Measurements from ENCODE around the gene TMEM165. TPM values are rescaled to one million over a fixed set of nuclear protein-coding genes. Genes with fewer than 3 reads are reported as not detected.

The TMEM165 gene
- total and polyA plus RNA-seq, 9 of the 15 experiments (the other 6 are each of a cell fraction or from before 2014, with no cell fraction given), result 21.3 to 145 (median 96.8) TPM

DNA sequence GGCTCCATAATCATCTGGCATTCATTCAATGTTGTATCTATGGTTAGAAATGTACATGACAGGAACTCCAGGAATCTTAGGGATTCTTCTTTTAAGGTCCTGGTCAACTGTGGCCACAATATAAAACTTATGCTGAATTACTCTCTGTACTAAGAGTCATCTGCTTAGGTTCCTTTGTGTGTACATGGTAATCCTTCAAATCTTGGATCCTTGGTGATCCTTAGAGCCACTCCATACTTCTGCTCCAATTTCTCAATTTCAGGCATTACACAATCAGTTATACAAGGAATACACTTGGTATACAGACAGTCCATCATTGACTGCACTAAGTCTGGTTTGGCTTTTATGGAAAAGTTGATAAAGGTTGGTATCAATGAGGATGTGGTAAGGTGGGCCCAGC, 43.9 kb upstream of the TMEM165 start:
- intact Hi-C loops (cut with micrococcal nuclease), result no loop called here
- in situ Hi-C loops (cut with MboI), result loop anchor here (10.0 kb wide), 1 partner anchor 503 kb away; the partner anchor contains the start of gene EXOC1
- DNase-seq (ENCODE audit: extremely low read depth in 1 of 4, low spot score in 3 of 4) (no peak), FAIRE-seq (no peak), ATAC-seq (no peak)
- no TSS peak for BruUV-seq (replicated peaks)
- ChIA-PET CTCF (ENCODE audit: low intra/inter-chr PET ratio) (no interaction called here), POLR2A (no interaction called here)
- Histone ChIP-seq H3K4me3 (no peak overlapping the region), H3K4me1 (replicated peaks in 1 of 2; ENCODE audit: control insufficient read depth in 2 of 2, insufficient read depth in 2 of 2, low read length in 2 of 2) (peaks cover 2 to 19% of the 10 kb centered on the region in 2 experiments; a peak in 4 of 5 replicates), H3K79me2 (ENCODE audit: control insufficient read depth, insufficient read depth, low read length) (peaks cover 30% of the 10 kb centered on the region), H3K27ac (ENCODE audit: extremely low read depth, low read depth, low read length) (no peak overlapping the region), H4K20me1 (replicated peaks; ENCODE audit: control insufficient read depth, insufficient read depth, low read length) (no peaks in the 10 kb centered on the region), H3K27me3 (ENCODE audit: control insufficient read depth in 2 of 2, insufficient read depth in 2 of 2, low read length in 2 of 2) (no peaks in the 10 kb centered on the region), H3K36me3 (ENCODE audit: control insufficient read depth, insufficient read depth, low read length) (peaks cover 22% of the 10 kb centered on the region), H3K9me3 (replicated peaks; ENCODE audit: control insufficient read depth, insufficient read depth, low read depth, low read length) (no peaks in the 10 kb centered on the region; the same call in 1 of the 2 replicates), H2AFZ (ENCODE audit: low read depth, low read length) (no peak overlapping the region), H3K4me2 (ENCODE audit: insufficient read depth, low read length) (no peak overlapping the region), H3K9me1 (ENCODE audit: control insufficient read depth, insufficient read depth, low read length) (no peaks in the 10 kb centered on the region), H3K9ac (ENCODE audit: insufficient read depth in 1 of 2, low read depth in 2 of 2, low read length in 2 of 2) (no peak overlapping the region)
- no peak for TF ChIP-seq ZNF77 (CRISPR knock-in tag; IDR thresholded peaks at IDR 0.05)
- no peak for TF ChIP-seq SRSF7 (optimal IDR thresholded peaks at IDR 0.05; ENCODE audit: low read depth, low read length)
- TF ChIP-seq PTTG1 (tag; IDR thresholded peaks at IDR 0.05; ENCODE audit: low read depth), result no peak
- TF ChIP-seq EGR1 (conservative IDR thresholded peaks at IDR 0.05), result no peak
- no peak for TF ChIP-seq KDM1A (IDR thresholded peaks at IDR 0.05)
- TF ChIP-seq, protein P1, sequence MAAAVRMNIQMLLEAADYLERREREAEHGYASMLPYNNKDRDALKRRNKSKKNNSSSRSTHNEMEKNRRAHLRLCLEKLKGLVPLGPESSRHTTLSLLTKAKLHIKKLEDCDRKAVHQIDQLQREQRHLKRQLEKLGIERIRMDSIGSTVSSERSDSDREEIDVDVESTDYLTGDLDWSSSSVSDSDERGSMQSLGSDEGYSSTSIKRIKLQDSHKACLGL (CRISPR knock-in tag; IDR thresholded peaks at IDR 0.05; ENCODE audit: borderline replicate concordance, poor library complexity, severe bottlenecking), result no peak
- TF ChIP-seq CHCHD3 (CRISPR knock-in tag; IDR thresholded peaks at IDR 0.05), result no peak
- TF ChIP-seq ZNF23 (CRISPR knock-in tag; IDR thresholded peaks at IDR 0.05), result no peak
- TF ChIP-seq HMGN3 (IDR thresholded peaks at IDR 0.05; ENCODE audit: borderline replicate concordance, extremely low read depth, insufficient read length, low read depth, low read length), result no peak
- no peak for TF ChIP-seq SAP30 (IDR thresholded peaks at IDR 0.05; ENCODE audit: borderline replicate concordance, insufficient read depth, low read depth, low read length, poor library complexity, severe bottlenecking)
- TF ChIP-seq, protein P2, sequence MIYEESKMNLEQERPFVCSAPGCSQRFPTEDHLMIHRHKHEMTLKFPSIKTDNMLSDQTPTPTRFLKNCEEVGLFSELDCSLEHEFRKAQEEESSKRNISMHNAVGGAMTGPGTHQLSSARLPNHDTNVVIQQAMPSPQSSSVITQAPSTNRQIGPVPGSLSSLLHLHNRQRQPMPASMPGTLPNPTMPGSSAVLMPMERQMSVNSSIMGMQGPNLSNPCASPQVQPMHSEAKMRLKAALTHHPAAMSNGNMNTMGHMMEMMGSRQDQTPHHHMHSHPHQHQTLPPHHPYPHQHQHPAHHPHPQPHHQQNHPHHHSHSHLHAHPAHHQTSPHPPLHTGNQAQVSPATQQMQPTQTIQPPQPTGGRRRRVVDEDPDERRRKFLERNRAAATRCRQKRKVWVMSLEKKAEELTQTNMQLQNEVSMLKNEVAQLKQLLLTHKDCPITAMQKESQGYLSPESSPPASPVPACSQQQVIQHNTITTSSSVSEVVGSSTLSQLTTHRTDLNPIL (CRISPR knock-in tag; IDR thresholded peaks at IDR 0.05), result no peak
- TF ChIP-seq SPI1 (IDR thresholded peaks at IDR 0.05; ENCODE audit: borderline replicate concordance, low read depth, low read length), result no peak
- TF ChIP-seq POLR2AphosphoS5 (IDR thresholded peaks at IDR 0.05; ENCODE audit: control insufficient read depth, insufficient read depth, low read depth, low read length), result no peak
- no peak for TF ChIP-seq PHF8 (IDR thresholded peaks at IDR 0.05; ENCODE audit: borderline replicate concordance, low read length)
- TF ChIP-seq RBM15 (IDR thresholded peaks at IDR 0.05; ENCODE audit: insufficient read depth, low read length), result no peak
- TF ChIP-seq PCBP1 (IDR thresholded peaks at IDR 0.05; ENCODE audit: low read depth, low read length, poor library complexity, severe bottlenecking), result no peak
- TF ChIP-seq FIP1L1 (IDR thresholded peaks at IDR 0.05; ENCODE audit: low read depth, low read length, poor library complexity, severe bottlenecking), result no peak
